Neural progenitor cell (in vitro differentiated cells): Measurements from ENCODE around the gene PDZRN4. TPM values are rescaled to one million over a fixed set of nuclear protein-coding genes. Genes with fewer than 3 reads are reported as not detected.
A peak's percentile ranks its signal among the peaks of the same experiment; 100 is the strongest.

ENCODE experiments used
- DNase-seq: peaks from one replicate; pipeline ENCODE4 v3.0.0-alpha.2; 2016; ENCODE audit warnings: low spot score
- H2AFZ ChIP-seq: fragments of 200-600 bp; sonication (generic); replicated peaks from 2 replicates; pipeline ENCODE4 v1.6.1; 2016; ENCODE audit warnings: antibody characterized with exemption
- H3F3A ChIP-seq: fragments of 200-600 bp; sonication (generic); 2 replicates; pipeline ENCODE4 v1.6.1; 2016; ENCODE audit warnings: antibody characterized with exemption, low read depth
- H3K27ac ChIP-seq: fragments of 200-600 bp; sonication (generic); 2 replicates; pipeline ENCODE4 v1.5.1; 2016; ENCODE audit warnings: mild to moderate bottlenecking
- H3K27me3 ChIP-seq: fragments of 200-600 bp; sonication (generic); 2 replicates; pipeline ENCODE4 v1.6.1; 2016; ENCODE audit warnings: mild to moderate bottlenecking, moderate library complexity
- H3K36me3 ChIP-seq: fragments of 200-600 bp; sonication (generic); 2 replicates; pipeline ENCODE4 v1.5.1; 2016
- H3K4me1 ChIP-seq: fragments of 200-600 bp; sonication (generic); 2 replicates; pipeline ENCODE4 v1.6.1; 2016; ENCODE audit warnings: mixed run types
- H3K4me2 ChIP-seq: fragments of 200-600 bp; sonication (generic); 2 replicates; pipeline ENCODE4 v1.6.1; 2016
- H3K4me3 ChIP-seq: fragments of 200-600 bp; sonication (generic); 2 replicates; pipeline ENCODE4 v1.5.1; 2016
- H3K79me2 ChIP-seq: fragments of 200-600 bp; sonication (generic); 2 replicates; pipeline ENCODE4 v1.6.1; 2016; ENCODE audit warnings: low read depth
- H3K9ac ChIP-seq: fragments of 200-600 bp; sonication (generic); 2 replicates; pipeline ENCODE4 v1.6.1; 2016
- H3K9me3 ChIP-seq: fragments of 200-600 bp; sonication (generic); 2 replicates; pipeline ENCODE4 v1.5.1; 2016; ENCODE audit warnings: low read depth
- H4K20me1 ChIP-seq: fragments of 200-600 bp; sonication (generic); 2 replicates; pipeline ENCODE4 v1.6.1; 2016; ENCODE audit warnings: low read depth
- H3K27ac Mint-ChIP-seq: 3 replicates; pipeline ENCODE4 v1.8.0; 2021; ENCODE audit warnings: mixed read lengths
- H3K27me3 Mint-ChIP-seq: 2 replicates; pipeline ENCODE4 v1.8.0; 2022; ENCODE audit warnings: low read depth, mild to moderate bottlenecking, inconsistent platforms, moderate library complexity, mixed read lengths; ENCODE audit not compliant: insufficient read depth
- H3K36me3 Mint-ChIP-seq: 3 replicates; pipeline ENCODE4 v1.8.0; 2021; ENCODE audit warnings: mixed read lengths
- H3K4me1 Mint-ChIP-seq: 3 replicates; pipeline ENCODE4 v1.8.0; 2021; ENCODE audit warnings: mixed read lengths
- H3K4me3 Mint-ChIP-seq: 3 replicates; pipeline ENCODE4 v1.8.0; 2021; ENCODE audit warnings: mild to moderate bottlenecking, moderate library complexity, mixed read lengths
- H3K9me3 Mint-ChIP-seq: 3 replicates; pipeline ENCODE4 v1.8.0; 2020; ENCODE audit warnings: mixed read lengths
- EZH2 ChIP-seq: fragments of 200-600 bp; sonication (generic); IDR thresholded peaks from 2 replicates; pipeline ENCODE4 v1.6.1; 2017; ENCODE audit warnings: antibody characterized with exemption, mild to moderate bottlenecking, moderate library complexity
- EZH2phosphoT487 ChIP-seq: fragments of 200-600 bp; sonication (generic); IDR thresholded peaks from 2 replicates; pipeline ENCODE4 v1.6.1; 2017; ENCODE audit warnings: antibody characterized with exemption
- total RNA-seq: library from RNA; depleted of rRNA; stranded (reverse); fragments of >200 nt; gene quantifications from 2 replicates; pipeline ENCODE4 v1.2.3, GENCODE V29; 2015; ENCODE audit warnings: low replicate concordance
- TF ChIP-seq, protein P1 (sequence below): fragments of 200-600 bp; sonication (generic); IDR thresholded peaks from 2 replicates; pipeline ENCODE4 v1.5.1; 2017; ENCODE audit warnings: antibody characterized with exemption, mild to moderate bottlenecking

Gene PDZRN4
- total RNA-seq, 1 donor from 2014 or later: 0.06 TPM

- H3K4me2 ChIP-seq: no peak overlapping the region
- no peaks in the 10 kb centered on the region for H3K27me3 ChIP-seq
- H3F3A ChIP-seq: no peaks in the 10 kb centered on the region
- Mint-ChIP-seq H3K27ac (no peak overlapping the region), H3K27me3 (no peaks in the 10 kb centered on the region), H3K9me3 (peaks cover 2% of the 10 kb centered on the region), H3K4me3 (no peak overlapping the region), H3K36me3 (no peaks in the 10 kb centered on the region), H3K4me1 (peaks cover 13% of the 10 kb centered on the region)
- TF ChIP-seq EZH2phosphoT487 (no peak), EZH2 (no peak)
- TF ChIP-seq, protein P1, sequence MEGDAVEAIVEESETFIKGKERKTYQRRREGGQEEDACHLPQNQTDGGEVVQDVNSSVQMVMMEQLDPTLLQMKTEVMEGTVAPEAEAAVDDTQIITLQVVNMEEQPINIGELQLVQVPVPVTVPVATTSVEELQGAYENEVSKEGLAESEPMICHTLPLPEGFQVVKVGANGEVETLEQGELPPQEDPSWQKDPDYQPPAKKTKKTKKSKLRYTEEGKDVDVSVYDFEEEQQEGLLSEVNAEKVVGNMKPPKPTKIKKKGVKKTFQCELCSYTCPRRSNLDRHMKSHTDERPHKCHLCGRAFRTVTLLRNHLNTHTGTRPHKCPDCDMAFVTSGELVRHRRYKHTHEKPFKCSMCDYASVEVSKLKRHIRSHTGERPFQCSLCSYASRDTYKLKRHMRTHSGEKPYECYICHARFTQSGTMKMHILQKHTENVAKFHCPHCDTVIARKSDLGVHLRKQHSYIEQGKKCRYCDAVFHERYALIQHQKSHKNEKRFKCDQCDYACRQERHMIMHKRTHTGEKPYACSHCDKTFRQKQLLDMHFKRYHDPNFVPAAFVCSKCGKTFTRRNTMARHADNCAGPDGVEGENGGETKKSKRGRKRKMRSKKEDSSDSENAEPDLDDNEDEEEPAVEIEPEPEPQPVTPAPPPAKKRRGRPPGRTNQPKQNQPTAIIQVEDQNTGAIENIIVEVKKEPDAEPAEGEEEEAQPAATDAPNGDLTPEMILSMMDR: no peak
- no peaks in the 10 kb centered on the region for H3K9me3 ChIP-seq
- H4K20me1 ChIP-seq: no peaks in the 10 kb centered on the region
- no peak overlapping the region for H3K27ac ChIP-seq
- DNase-seq: no peak
- no peaks in the 10 kb centered on the region for H3K36me3 ChIP-seq
- H2AFZ ChIP-seq: no peak overlapping the region
- H3K79me2 ChIP-seq: no peaks in the 10 kb centered on the region
- no peak overlapping the region for H3K4me3 ChIP-seq
- no peaks in the 10 kb centered on the region for H3K4me1 ChIP-seq
- H3K9ac ChIP-seq: no peak overlapping the region
These were observed 344.0 kb downstream of the PDZRN4 start for GRCh38 chr12:41532072-41532471.

- H3K27ac ChIP-seq: no peak overlapping the region
- H3K79me2 ChIP-seq: no peaks in the 10 kb centered on the region
- TF ChIP-seq, protein P1: no peak
- TF ChIP-seq EZH2phosphoT487 (no peak), EZH2 (no peak)
- H3K36me3 ChIP-seq: no peaks in the 10 kb centered on the region
- Mint-ChIP-seq H3K27ac (no peak overlapping the region), H3K4me1 (peaks cover 2% of the 10 kb centered on the region), H3K36me3 (no peaks in the 10 kb centered on the region), H3K4me3 (no peak overlapping the region), H3K9me3 (no peaks in the 10 kb centered on the region), H3K27me3 (no peaks in the 10 kb centered on the region)
- no peaks in the 10 kb centered on the region for H3K4me1 ChIP-seq
- DNase-seq: no peak
- no peaks in the 10 kb centered on the region for H3F3A ChIP-seq
- H3K9ac ChIP-seq: no peak overlapping the region
- H3K4me3 ChIP-seq: no peak overlapping the region
- H2AFZ ChIP-seq: peak overlapping the region; percentile 12
- no peaks in the 10 kb centered on the region for H3K27me3 ChIP-seq
- H3K4me2 ChIP-seq: no peak overlapping the region
- no peaks in the 10 kb centered on the region for H3K9me3 ChIP-seq
- no peaks in the 10 kb centered on the region for H4K20me1 ChIP-seq
These were observed 348.8 kb downstream of the PDZRN4 start for GRCh38 chr12:41536813-41537490.

DNA sequence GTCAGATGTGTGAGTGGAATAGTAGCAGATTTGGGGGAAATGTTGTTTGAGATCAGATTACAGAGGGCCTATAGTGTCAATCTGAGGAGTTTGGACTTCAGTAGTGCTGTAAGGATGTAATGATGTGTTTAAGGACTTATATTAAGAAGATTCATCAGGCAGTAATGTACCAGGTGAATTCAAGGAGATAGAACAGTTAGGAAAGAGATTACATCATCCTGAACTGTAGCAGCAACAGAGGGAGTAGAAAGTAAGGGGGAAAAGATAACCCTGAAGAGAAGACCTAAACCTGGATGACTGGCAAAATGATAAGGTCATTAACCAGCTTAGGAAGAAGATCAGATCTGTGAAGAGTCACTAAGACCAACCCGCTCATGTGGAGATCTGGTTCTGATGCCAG, 349.4 kb downstream of the PDZRN4 start:
- H3K4me2 ChIP-seq: no peak overlapping the region
- TF ChIP-seq EZH2phosphoT487 (no peak), EZH2 (no peak)
- TF ChIP-seq, protein P1: no peak
- no peaks in the 10 kb centered on the region for H4K20me1 ChIP-seq
- H3K27me3 ChIP-seq: no peaks in the 10 kb centered on the region
- H3K36me3 ChIP-seq: no peaks in the 10 kb centered on the region
- H2AFZ ChIP-seq: peak overlapping the region; percentile 12
- no peak overlapping the region for H3K9ac ChIP-seq
- H3K9me3 ChIP-seq: no peaks in the 10 kb centered on the region
- H3K27ac ChIP-seq: no peak overlapping the region
- H3K79me2 ChIP-seq: no peaks in the 10 kb centered on the region
- Mint-ChIP-seq H3K27me3 (no peaks in the 10 kb centered on the region), H3K27ac (no peak overlapping the region), H3K4me1 (peaks cover 2% of the 10 kb centered on the region), H3K4me3 (no peak overlapping the region), H3K36me3 (no peaks in the 10 kb centered on the region), H3K9me3 (no peaks in the 10 kb centered on the region)
- no peaks in the 10 kb centered on the region for H3K4me1 ChIP-seq
- H3F3A ChIP-seq: no peaks in the 10 kb centered on the region
- no peak for DNase-seq
- H3K4me3 ChIP-seq: no peak overlapping the region
